Measurements from ENCODE around the gene PAM.

The PAM gene

DNA sequence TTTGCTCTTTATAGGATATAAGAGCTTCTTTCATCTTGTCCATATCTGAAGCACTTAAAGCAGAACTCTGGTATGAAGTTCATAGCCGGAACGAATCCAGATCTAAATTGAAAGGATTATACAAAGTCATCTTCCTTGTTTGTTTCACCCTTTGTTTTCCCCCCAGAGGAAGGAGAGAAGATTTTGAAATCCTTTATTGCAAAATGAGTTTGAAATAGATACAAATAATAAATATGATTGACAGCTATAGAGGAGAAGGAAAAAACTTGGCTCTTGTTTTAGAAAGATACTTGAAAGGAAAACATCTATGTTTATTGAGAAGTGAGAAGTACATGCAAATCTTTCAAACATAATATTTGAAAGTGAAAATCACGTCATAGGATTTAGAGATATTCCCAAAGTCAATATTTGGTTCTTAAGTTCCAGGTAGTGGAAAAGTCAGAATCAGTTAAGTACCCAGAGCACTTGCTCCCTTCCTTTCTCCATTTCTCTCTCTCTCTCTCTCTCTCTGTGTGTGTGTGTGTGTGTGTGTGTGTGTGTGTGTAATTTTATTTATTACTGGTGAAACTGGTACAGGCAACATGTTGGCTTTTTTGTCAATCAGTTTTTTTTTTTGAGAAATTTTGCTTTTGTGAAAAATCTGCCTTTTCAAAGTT, 27.2 kb downstream of the PAM start:
- no peak for DNase-seq

DNA sequence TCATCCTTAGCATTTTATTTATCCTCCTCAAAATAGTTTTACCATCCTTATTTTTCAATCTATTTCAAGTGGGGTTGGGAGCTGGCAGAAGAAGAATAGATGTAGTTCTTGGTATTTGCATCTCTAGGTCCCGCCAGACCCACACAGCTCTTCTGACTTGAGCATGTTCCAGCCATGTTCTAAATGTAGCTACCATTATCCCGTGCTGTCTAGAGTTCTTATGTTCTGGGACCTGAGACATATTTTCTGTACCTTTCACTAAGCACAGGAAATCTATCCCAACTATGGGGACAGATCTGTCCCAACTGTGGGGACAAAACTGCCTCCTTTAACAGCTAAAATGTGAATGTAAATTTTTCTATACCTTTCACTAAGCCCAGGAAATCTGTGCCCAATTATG, 32.0 kb downstream of the PAM start:
- DNase-seq: no peak

DNA sequence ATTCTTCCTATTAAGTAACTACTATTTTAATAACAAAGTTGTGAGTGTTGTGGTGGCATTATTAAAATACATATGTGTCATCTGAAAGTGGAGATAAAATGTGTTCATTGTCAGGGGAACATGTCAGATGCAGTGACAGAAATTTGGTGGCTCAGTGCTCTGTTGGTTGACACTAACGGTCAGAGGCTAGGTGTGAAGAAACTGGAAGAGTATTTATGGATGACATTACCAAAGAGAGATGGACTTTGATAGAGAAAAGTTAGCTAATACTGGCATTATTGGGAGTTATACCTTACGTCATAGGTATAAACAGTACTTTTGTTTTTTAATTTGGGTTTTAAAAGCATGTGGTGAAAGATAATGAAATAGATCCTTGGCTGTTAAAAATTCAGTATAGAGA, 33.7 kb downstream of the PAM start:
- DNase-seq: no peak

DNA sequence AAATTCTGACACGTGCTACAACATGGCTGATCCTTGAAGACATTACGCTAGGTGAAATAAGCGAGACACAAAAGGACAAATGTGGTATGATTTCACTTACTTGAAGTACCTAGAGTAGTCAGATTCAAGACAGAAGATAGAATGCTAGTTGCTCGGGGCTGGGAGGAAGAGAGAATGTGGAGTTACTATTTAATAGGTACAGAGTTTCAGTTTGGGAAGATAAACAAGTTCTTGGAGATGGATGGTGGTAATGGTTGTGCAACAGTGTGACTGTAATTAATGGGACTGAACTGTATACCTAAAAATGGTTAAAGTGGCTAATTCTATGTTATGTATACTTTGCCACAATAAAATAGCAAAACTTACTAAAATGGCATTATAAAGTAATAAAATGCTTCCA, 34.4 kb downstream of the PAM start:
- DNase-seq: no peak

DNA sequence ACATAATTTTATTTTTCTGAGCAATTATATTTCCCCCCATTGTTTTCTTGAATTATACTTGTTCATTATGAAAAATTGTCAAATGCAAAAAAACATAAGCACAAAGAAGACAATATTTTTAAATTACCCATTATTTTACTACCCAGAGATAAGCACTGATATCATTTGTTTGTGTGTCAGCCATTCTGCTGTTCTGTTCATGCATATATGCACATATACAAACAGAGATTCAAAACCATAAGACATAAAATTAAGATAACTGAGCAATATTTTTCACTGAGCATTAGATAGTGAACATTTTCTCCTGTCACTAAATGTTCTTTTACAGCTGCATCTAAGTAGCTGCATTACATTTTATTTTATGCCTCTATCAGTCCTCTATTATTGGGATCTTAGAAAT, 35.6 kb downstream of the PAM start:
- DNase-seq: no peak

DNA sequence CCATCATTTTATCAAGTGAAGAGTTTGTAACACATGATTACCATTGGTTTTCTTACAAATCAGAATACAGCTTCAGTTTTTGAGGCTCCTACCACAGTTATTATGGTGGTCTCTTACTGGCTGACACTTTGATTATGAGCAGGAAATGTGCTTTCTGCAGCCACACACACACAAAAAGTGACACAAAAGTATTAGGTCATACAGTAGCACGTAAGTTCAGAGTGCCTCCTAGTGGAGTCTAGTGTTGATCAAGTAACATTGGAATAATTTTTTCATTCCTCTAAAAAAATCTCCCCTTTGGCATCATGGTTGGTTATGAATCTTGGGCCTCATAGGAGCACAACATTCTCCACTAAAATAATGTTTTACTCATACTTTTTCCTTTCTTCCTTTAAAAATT, 37.6 kb downstream of the PAM start:
- no peak for DNase-seq

DNA sequence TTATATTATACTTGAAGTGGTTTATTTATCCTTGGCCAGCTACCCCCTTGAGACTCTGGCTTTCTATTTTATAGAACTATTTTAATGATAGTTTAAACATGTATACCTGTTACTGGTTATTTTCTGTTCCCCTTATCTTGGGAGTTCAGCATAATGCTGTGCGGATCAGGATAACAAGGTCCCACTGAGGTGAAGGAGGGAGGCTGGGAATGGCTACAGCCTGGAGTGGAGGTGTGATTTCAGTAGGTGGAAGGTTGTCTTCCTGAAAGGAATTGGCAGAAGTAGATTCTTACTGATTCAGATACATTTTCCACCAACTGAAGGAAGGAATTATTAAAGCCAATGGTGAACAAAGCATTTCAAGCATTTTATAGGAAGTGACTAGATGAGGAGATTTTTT, 38.9 kb downstream of the PAM start:
- no peak for DNase-seq

DNA sequence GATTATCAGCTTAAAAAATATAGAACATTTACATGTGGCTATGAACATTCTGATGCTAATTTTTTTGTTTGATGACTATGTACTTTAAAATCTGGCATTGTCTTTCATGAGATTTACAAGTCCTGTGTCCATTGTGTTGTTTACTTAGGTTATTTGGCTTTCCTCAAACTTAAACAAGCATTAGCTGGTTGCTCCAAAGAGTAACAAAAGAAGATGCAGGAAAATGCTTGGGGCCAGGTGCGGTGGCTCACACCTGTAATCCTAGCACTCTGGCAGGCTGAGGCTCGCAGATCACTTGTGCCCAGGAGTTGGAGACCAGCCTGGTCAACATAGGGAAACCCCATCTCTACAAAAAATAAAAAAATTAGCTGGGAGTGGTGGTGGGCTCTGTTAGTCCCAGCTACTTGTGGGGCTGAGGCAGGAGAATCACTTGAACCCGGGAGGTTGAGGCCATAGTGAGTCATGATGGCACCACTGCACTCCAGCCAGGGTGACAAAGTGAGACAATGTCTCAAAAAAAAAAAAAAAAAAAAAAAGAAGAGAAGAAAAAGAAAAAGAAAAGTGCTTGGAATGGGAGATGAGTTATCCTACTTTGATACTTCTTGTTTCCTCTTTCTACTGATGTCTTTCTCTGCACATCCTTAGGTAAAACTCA, 39.7 kb downstream of the PAM start:
- no peak for DNase-seq

DNA sequence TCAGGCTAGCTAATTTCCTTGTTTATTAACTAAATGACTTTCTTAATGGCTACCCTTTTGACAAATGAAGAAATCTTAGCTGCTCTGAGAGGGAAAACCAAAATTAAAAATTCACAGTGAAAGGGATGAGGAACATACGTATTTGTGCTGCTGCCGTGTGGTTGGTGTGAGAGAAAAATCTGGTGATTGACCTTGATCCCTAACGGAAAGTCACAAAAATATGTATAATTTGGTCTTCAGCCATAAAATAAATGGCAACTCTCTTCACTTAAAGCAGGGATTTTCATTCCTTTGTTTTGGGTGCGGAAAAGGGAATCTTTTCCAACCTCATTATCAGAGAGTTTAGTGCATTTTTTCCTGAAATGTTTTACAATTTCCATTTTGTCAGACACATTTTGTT, 40.4 kb downstream of the PAM start:
- DNase-seq: no peak

DNA sequence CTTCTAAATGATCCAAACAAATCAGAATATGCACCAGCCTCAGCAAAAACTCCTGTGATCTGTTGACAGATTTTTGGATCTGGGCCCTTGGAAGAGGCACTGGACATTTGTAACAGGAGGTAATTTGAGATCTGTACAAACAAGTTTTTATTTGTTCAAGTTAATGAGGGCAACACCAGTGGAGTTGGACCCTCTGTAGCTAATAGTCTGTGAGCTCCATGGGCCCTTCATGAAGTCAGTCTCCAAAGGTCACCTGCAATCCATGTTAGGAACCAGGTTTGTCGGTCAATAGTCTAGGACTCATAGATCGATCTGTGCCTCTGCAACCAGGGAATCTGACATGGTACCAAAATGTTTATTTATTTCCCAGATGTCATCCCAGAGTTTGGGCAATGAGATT, 40.9 kb downstream of the PAM start:
- no peak for DNase-seq

DNA sequence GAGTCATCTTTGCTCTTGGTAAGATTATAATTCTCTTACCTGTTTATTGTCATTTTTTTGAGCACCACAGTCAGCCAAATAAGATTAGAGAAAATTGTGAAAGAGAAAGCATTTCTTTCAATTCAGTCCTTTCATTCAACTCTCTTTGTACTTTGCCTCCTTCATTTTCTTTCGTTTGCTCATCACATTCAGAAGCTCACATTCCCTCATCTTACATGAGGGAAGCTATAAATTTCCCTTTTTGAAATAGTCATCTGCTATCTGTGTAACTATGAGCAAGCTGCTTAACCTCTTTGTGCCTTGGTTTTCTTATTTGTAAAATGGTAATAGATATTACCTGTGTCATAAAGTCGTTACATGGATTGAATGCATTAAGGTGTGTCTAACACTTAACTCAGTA, 41.4 kb downstream of the PAM start:
- no peak for DNase-seq

DNA sequence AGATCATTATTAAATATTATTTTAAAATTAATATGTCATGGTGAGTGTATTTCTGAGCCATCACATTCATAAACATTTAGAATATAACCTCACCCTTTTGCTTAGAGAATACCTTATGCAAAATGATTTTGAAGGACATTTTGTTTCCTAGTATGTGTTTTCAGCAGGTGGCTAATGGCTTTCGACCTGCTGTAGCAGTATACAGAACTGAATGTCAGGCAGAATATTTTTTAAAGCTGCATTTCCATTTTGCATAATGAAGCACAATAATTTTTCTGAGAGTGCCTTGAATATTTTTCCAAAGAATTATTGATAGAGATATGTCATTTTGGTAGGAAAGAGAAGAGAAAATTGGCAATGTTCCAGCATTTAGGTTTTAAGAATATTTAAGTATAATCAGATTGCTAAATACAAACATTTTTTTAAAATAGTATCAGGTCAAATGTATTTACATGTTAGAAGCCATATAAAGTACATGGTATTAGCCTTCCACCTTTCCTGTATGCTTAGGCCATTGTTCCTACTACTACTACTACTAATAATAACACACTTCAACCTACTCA, 42.3 kb downstream of the PAM start:
- no peak for DNase-seq

DNA sequence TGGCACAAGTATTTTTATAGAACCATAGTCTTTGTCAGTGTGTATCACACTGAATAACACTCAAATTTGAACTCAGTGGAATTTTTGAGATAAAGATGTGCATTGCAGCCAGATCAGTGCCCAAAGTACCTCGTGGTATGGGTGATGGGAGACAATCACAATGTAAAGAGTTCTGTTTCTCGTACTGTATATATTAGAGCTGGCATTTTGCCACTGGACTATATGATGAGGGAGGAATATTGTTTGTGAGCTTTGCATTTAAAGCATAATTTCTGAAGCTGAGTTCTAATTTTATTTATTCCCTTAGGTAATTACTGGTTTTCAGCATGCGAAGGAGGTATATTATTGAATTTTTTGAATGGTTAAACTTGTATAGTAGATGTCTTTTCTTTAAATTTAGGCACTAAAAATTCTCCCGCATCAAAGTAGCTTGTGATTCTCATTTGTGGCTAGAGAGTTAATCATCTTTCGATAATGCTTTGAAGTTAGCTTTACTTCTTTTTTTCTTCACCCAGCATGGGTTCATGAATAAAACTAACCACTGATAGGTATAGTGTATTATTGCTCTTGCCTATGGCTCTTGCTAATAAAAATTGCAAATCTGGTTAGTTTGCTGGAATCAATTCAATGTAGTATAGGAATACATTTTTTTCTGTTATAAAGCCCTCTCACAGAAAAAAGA, 43.1 kb downstream of the PAM start:
- DNase-seq: no peak

DNA sequence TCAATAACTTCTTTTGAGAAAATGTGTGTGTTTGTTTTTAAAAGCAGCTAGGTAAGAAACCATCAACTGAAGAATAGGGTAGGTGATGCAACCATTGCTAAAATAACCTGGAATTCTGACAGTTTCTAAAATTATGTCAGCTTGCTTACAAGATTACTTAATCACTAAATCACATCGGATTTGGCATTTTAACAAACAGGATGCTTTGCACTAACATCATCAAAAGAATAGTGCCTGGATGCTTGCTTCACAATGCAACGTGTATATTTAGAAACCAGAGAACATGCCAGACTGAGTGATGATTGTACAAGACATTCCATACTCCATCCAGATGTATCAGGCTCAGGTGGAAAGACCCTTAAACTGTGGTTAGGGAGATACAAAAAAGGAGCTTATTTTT, 43.9 kb downstream of the PAM start:
- DNase-seq: no peak

DNA sequence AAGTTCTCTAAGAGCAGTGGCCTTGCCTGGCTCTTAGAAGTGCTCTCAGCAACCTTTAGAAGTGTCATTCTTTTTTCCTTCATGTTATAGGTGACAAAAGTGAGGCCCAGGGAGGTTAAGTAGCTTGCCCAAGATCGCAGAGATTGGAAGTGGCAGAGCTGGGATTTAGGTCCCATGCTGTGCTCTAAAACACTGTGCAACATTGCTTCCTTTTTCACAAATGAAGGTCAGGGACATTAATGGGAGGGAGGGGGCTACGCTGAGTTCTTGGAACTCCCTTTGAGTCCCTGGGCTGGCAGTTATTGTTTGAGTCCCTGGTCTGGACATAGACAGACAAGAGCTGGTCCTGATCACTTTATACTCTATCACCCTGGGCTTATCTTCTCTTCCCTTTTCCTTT, 45.3 kb downstream of the PAM start:
- no peak for DNase-seq

DNA sequence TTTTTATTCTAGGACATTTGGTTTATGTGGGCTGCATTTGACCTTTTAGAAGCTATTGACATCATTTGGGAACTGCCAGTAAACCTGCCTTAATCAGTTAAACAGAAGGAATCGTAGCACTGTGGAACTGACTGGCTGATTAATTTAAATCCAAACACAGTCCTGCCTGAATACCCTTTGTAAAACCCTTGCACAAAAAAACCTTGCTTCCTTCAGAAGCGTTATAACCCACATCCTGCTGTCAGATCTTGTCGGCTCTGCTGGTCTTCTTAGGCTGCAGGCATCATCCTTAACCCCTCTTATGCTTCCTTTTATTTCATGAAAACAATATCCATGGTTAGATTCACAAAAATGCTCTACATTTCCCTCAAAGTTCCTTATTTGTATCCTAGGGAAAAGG, 46.3 kb downstream of the PAM start:
- DNase-seq: no peak

DNA sequence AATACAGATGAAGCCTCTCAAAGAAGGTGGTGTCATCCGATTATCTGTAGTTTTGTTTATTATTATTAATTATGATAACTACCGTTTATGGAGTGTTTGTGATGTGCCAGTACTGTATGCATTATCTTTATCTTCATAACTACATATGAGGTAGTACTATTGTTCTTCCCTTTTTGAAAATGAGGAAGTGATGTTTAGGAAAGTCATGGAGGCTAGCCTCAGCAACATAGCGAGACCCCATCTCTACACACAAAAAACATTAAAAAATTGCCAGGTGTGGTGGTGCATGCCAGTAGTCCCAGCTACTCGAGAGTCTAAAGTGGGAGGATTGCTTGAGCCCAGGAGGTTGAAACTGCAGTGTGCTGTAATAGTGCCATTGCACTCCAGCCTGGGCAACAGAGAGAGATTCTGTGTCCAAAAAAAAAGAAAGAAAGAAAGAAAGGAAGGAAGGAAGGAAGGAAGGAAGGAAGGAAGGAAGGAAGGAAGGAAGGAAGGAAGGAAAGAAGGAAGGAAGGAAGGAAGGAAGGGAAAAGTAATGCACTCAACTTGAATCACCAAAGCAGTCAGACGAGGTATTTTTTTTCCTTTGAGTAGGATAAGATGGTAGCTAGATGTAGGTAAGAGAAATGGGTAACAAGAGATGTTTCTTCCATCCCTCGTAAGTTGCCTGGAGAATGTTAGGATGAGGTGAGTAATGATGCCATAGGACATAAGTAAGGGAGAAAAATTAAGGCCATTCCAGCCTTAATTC, 47.8 kb downstream of the PAM start:
- DNase-seq: no peak

DNA sequence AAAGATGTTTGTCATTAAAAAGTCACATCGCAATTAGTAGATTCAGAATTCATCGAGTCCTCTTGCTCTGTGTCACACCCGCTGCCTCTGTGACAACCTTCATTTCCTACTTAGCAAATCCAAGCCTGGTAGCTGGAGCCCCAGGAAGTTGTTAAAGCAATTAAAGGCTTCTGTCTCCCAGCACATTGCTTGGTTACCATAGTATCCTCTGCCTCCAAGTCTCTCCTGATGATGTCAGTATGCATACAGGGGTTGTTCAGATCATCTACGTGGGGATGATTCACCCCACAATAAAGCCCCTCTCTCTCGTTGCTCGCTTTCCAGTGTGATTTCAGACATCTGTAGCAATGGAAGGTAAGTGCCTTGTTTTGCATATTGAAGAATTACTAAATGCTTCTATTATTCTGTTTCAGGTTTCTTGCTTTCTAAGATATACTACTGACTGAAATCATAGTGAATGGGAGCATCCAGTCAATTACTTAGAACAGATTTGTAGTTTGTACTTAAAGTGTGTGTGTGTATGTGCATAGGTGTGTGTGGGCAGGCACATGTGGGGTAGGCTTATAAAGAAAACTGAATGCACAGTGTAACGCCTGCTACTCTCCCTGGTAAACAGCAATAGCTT, 52.9 kb downstream of the PAM start:
- DNase-seq: no peak

DNA sequence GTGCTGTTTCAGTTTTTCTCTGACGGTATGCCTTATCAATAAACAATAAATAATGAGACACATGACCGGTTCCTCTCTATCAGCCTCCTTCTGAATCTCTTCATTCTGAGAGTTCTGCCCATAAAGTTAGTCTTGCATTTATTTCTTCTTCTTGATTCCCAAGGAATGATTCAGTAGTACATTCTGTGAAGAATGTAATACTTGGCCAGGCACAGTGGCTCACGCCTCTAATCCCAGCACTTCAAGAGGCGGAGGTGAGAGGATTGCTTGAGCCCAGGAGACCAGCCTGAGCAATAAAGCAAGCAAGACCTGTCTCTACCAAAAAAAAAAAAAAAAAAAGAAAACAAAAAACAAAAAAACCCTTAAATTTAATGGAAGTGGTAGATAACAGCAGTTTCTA, 53.9 kb downstream of the PAM start:
- no peak for DNase-seq

DNA sequence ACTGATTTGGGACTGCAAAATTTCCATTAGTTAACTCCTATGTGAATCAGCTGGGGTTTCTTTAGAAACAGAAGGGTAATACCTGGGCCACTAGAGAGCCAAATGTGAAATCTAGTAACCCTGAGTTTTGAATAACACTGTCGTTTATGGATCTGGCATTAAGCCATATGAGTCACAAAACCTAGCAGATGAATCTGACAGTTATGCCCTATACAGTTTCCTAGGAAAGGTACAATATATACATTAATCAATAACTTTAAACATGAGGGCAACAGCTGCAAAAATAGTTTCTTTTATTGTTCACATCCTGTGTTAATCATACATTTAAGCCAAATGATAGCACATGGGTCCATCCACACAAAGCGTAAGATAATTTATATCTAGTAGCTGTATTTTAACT, 56.9 kb downstream of the PAM start:
- DNase-seq: no peak

DNA sequence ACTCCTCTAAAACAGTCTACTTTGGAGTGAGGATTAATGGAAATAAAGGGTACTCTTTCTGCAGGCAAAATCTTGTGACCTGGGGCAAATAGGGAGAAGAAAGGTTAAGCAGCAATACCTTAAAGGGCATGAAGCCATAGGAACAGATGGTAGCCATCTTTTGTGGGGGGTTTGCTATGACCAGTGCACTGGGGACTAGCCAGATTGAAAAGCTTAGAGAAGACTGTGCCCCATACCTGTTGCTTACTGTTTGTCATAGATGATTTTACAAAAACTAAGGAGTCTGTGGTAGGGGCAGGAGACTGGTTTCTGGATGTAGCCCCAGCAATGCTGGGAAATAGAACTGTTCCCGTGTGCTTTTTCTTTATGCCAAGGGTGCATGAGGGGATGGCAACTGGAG, 58.6 kb downstream of the PAM start:
- no peak for DNase-seq

DNA sequence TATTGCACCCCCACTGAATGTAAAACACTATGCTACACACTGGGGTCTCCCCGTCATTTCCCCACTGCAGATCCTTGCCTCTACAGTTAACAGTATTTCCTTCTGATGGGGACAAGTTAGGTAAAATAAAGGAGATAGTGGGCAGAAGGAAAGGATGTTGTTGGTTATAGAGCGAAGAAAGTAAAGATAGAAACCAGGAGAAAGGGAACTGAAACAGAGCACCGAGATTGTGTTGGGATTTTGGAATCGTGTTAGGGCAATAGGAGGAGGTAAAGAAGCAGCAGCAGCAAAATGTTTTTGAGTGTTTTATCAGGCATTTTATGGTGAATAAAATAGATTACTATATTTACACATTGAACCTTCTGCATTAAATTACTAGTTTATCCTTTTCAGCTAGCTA, 60.0 kb downstream of the PAM start:
- no peak for DNase-seq
